C1 segment of cervical spinal cord (tissue), 14 donors: ENCODE results near the gene NAA80.
"Not testable (repeated sequence)": the region's sequence is repeated elsewhere in the genome, so short reads cannot be mapped to it uniquely, and the experiment has no call there.

ENCODE experiments used
- DNase-seq, 14 donors: peaks; one replicate each; lab custom pipeline; 2025; lab: John Stamatoyannopoulos, UW

The NAA80 gene

DNA sequence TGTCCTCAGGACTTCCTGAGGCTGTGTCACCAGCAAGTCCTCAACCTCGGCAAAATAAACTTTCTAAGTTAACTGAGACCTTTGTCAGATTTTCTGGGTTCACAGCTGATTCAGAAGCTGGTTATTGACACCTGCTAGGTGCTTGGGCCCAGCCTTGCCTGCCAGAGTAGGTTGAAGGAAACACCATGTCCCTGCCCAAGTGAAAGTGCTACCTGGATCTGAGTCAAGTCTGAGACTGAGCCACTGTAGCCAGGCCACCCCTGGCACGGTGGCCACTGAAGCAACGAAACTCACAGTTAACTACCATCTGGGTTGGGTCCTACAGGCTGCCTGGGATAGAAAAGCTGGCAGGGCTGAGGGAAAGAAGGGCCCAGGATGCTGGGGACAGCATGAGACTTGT is 15.1 kb upstream of the NAA80 start:
- DNase-seq, result no peak

DNA sequence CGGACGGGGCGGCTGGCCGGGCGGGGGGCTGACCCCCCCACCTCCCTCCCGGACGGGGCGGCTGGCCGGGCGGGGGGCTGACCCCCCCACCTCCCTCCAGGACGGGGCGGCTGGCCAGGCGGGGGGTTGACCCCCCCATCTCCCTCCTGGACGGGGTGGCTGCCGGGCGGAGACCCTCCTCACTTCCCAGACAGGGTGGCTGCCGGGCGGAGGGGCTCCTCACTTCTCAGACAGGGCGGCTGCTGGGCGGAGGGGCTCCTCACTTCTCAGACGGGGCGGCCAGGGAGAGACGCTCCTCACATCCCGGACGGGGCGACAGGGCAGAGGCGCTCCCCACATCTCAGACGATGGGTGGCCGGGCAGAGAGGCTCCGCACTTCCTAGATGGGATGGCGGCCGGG is 12.8 kb upstream of the NAA80 start:
- not testable (repeated sequence) for DNase-seq

DNA sequence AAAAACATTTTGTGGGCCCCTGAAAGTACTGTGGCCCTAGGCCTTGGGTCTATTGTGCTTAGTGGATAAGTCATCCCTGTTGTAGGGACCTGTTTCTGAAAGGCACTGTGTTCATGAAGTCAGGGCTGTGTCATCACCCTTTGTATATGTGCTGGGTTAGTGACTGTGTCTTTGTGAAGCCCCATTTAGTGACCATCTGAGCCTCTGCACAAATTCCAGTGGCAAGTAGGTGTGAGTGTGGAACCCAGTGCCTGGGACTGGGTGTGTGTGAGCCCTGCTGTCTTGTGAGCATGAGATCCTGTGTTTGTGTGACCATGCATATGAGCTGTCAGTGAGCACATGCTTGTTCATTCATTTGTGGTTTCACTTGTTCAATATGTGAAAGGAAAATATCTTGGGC is 5.4 kb upstream of the NAA80 start:
- no peak for DNase-seq

DNA sequence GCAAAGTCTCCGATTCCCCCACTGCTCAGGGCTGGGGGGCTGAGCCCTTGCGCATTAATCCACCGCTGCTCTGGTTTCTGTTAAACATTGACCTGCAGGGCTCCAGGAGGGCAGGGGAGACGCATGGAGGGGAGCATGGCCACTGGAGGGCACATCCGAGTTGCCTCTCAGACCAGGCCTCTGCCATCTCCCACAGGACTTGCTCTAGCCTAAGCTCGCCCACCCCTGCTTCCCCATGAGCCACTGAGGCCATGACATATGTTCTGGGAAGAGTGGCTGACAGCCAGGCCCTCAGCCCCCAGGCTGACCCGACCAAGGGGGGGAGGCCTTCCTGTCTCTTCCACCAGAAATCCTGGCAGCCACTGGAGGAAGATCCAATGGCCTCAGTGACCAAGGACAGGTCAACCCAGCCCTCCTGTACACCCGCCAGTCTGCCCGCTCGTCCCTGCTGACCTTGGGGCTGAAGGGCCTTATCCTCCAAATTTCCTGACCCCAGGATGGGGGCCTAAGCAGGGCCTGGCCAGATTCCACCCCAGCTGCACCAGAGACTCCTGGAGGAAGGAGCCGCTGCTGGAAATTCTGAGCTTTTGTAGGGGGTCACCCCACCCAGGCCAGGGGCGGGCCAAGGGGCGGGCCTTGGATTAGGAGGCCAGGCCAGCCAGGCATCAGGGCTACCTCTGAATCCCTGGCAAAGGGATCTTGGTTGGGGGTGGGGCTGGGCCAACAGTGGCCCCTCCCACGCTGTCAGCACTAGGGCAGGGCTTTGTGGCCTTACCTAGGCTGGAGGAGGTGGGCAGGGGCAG is 4.0 kb upstream of the NAA80 start, which contains the start of gene HYAL1:
TSS of gene HYAL1 (minus strand) at position 562 of the 803 bp plus-strand sequence. CDS start 618 bp downstream, outside the sequence.
- no peak for DNase-seq

DNA sequence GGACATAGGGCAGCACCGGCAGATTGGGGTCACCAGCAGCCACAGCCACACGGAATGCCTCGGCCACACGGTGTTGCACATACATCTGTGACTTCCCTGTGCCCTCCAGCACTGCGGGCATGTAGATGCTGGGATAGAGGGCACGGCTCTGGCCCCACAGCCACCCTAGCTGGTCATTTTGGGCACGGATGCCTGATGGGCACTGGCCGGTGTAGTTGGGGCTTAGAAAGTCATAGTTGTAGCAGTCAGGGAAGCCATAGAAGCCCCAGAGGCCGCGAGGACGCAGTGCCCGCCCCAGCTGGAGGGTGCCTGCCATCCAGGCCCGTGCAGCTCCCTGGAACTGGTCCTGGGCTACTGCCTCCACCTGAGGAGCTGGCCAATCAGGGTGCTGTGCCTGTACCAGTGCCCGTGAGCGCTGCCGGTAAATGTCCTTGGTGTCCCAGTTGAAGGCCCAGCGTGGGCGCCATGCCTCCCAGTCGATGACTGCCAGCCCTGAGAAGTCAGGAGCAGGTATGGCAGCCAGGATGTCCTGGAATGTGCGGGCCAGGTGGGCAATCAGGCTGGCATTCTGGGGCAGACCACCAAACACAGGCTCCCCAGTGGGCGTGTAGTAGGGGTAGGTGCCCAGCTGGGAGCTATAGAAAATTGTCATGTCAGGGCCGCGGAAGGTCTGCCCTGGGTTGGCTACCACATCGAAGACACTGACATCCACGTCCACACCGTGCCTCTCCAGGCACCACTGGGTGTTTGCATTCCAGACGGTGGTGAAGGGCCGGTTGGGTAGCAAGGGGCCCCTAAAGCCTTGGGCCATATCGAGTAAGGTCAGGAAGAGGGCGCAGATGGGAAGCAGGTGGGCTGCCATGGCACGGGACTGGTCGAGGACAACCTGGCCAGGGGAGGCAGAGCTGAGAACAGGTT is 3.1 kb upstream of the NAA80 start:
- DNase-seq, result no peak

DNA sequence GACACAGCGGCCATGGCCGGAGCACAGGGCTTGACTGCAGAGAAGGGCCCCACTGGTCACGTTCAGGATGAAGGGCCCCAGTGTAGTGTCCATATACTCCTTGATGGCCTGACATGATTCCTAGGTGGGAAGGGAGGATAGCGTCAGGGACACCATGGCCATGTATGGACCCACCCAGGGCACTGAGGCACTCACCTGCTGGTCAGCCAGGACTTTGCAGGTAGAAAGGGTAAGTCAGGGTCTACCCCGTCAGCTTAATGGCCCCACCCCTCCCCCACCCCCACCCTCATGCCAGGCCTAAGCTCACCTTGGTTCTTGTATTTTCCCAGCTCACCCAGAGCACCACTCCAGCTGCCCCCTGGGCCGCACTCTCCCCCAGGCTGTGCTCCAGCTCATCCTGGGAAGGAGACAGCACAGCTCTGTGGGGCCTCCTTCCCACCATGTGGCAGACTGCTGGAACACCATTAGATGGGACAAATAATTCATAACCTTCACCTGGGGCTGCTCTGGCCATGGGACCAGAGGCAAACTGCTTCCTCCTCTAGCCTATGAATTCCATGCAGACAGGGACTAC is 1.6 kb upstream of the NAA80 start:
- no peak for DNase-seq

DNA sequence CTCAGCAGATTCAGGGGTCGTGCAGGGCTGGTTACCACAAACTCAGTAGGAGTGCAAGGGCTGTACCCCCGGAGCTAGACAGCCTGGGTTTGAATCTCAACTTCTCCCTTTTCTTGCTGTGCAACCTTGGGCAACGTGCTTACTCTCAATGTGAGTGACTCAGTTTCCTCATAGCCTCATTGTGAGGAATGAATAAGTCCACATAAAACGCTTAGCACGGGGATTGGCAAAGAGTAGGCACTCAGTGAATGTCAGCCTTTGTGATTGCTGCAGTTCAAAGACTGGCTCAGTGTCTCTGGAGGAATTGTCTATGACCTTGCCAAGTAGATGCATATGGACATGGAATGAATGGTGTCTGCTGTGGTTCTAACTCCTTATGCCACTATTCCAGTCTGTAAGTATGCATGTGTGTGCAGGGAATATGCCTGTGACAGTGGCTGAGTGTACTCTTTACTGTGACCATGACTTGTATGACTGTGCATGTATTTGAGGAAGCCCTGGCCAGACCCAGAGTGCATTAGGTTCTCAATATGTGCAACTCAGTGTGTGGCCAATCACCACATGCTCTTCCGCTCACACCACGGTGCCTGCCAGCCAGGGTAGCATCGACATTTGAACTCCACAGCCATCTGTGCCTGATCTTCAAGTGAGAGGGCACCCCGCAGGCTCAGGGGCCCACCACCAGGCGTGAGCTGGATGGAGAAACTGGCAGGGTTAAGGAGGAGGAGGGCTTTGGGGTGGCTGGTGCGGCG is 900 bp upstream of the NAA80 start:
- peak in 11 of 14 donors; percentile 49 to 81 (median 71) for DNase-seq

DNA sequence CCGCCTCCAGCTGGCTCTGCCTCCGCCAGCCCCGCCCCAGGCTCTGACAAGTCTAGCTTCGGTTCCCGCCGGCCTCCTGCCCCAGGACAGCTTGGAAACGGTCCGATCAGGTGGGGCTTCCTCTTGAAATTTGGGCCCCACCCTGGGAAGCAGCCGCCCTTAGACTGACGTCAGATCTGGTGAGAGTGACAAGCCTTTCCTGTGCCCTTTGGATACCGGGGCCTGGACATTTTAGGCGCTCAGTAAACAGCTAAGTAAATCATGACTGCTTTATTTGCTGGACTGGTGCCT is 378 bp upstream of the NAA80 start:
- no peak for DNase-seq

DNA sequence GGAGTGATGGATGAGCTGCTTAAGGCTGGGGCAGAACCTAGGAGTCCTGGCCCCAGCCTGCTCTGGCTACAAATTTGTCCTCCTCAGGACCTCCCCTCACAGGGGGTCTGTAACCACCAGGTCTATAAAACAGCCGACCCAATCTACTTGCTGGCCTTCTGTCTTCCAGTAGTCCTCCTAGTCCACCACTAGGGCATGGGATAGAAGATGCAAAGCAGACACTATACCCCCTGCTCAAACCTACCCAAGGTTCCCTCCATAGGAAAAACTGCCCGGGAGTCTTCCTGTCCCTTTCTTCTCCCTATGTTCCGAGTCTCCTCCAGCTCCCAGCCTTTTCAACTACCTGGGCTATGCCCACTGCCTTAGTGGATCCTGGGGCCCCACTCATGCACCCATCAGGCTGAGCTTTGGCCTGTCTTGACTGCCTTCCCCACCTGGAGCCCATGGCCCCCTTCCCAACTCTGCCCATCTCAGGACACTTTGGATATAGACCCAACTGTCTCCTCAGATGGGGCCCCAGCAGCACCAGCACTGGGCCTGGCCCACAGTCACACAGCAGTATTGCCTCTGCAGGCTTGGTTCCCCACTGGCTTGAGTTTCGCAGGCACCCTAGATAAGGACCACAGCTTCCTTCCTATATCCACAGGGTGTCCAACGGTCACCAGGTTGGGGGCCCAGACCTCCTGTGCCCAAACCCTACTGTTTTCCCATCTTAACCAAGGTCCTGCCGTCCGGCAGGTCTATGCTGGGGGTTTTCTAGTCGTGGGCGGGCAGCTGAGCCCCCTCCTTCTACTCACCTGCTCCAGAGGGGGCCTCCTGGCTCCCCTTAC is 1.1 kb downstream of the NAA80 start:
- DNase-seq, result no peak

DNA sequence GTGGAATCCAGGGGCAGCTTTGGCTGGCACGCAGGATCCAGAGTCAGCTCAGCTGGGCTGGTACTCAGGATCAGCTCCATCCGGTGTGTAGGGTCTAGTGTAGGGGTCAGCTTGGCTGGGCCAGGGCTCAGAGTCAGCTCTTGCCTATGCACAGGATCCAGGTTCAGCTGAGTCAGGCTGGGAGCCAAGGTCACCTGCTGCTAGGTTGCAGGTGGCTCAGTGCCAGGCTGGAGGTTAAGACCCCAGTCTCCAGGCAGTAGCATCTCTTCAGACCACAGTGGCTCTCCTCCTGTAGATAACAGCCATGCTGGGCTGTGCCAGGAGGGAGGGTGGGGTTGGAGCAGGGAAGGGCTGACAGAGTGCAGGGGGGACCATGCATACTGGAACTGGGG is 1.8 kb downstream of the NAA80 start:
- peak in 1 of 14 donors; percentile 10 for DNase-seq

DNA sequence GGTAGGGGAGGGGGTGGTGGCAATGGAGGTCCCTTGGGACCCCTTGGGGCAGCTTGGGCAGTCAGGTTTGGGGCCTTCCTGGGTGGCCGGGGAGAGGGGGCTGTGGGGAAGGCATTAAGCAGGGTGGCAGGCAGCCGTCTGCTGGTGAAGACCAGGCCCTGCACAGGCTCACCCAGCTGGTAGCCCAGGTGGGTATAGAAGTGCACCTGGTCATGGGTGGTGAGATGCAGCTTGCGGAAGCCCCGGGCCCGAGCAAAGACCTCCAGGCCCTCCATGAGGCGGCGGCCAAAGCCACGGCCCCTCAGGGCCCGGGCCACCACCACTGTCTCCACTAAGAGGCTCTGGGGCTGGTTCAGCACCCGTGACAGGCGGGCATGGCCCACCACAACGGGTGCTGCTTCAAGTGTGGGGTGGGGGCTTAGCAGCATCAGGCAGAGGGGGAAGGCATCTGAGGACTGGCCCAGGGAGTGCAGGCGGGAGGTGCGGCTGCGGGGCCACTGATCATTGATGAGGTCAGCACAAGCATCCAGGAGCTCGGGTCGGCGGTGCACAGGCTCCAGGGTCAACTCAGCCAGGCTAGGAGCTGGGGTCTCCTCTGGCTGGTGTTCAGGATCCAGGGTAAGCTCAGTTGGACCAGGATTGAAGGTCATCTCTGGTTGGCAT is 2.4 kb downstream of the NAA80 start:
- no peak for DNase-seq

DNA sequence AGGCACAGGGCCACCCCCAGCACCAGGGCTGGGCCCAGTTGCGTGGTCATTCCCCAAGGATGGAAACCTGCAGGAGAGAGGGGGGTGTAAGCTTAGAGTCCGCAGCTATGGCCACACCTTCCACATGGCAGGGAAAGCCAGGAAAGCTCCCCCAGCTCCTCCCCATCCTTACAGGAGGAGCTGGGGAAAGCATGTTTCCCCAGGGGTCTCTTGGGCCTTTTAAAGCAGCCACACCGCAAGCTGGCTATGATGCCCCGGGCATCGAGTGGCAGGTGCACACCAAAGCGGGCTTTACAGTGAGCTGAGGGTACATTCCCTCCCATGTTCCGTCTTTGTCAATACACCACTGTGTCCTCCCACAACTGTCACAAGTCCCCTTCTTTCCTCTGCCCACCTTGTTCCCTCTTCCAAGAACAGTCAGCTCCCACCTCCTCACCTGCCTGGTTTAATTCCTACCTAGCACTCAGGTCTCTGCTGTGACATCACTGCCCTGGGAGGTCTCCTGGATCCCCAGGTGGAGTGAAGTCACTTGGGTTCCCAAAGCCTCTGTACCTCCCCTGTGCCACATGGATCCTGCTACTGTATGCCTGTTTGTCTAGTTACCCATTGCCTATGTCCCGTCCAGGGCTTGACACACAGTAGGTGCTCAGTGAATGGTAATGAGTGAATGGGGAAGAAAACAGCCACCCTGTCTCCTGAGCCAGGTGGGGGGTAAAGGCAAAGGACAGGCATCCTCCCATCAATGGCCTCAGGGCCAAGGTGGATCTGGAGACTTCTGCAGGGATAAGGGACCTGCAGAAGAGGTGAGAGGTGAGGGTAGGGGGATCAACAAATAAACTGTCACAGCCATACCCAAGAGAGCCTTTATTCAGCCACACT is 3.4 kb downstream of the NAA80 start:
- no peak for DNase-seq

DNA sequence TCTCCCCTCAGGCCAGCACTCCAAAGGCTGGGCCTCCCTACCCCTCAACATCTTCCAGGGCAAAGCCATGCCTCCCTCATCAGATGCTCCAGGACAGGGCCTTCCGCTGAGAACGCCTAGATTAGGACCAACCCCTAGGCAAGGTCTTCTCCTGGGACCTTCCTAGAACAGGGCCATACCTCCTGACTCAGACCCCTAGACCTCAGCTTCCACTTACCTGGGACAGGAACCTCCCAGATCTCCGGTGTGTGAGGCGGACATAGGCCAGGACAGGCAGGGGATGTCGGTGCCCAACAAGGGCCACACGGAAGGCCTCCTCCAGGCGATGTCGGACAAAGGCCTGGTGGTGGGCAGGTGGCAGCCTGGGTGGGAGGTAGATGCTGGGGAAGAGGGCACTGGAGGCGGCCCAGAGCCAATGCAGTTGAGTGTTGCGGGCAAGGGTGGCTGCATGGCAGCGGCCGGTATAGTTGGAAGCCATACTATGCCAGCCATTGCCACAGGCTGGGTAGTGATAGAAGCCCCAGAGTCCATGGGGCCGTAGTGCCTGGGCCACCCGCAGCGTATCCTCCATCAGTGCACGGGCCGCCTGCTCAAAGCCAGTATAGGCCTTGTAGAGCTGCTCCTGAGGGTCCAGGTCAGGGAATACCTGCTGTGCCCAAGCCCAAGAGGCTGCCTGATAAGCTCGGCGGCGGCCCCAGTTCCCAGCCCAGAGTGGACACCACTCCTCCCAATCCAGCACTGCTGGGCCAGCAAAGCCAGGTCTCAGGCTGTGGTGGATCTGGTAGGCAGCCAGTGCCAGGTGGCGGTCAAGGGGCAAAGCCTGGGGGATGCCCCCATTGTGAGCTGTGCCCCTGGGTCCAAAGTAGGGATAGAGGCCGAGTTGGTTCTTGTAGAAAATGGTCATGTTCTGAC is 4.5 kb downstream of the NAA80 start:
- DNase-seq, result no peak

DNA sequence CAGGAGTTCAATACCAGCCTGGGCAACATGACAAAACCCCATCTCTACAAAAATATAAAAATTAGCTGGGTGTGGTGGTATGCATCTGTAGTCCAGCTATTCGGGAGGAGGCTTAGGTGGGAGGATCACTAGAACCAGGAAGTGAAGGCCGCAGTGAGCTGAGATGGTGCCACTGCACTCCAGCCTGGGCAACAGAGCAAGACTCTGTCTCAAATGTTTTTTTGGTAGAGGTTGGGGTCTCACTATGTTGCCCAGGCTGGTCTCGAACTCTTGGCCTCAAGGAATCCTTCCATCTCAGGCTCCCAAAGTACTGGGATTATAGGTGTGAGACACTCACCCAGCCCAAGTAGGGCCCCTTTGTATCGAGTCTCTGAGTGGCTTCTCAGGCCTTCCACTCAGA is 5.1 kb downstream of the NAA80 start:
- DNase-seq, result no peak

DNA sequence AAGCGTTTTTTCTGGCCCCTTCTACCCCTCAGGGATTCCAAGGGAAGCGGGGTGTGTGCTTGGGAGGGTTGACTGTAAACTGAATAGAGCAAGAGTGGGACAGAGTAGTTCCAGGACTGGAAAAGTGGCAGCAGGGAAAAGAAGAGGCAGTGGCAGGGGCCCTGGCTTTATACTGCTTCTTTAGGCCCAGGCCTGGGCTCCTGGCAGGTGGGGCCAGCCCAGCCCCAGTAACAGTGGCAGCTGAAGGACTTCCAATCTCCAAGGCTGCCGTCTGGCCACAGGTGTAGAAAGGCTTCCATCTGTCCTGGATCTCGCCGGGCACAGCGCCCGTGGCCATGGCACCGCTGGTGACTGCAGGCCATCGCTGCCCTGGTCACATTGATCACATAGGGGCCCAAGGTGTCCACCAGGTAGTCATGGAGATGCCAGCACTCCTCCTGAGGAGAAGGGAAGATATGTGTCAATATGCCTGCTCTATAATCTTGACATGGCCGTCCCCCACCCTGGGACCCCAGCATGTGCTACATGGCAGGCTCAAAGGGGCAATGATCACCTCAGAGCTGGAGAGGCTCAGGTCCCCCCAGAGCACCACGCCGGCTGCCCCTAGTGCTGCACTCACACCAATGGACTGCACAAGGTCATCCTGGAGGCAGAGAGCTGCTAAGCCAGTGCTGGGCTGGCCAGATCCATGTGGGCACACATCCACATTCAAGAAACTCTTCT is 6.0 kb downstream of the NAA80 start:
- DNase-seq, result no peak

DNA sequence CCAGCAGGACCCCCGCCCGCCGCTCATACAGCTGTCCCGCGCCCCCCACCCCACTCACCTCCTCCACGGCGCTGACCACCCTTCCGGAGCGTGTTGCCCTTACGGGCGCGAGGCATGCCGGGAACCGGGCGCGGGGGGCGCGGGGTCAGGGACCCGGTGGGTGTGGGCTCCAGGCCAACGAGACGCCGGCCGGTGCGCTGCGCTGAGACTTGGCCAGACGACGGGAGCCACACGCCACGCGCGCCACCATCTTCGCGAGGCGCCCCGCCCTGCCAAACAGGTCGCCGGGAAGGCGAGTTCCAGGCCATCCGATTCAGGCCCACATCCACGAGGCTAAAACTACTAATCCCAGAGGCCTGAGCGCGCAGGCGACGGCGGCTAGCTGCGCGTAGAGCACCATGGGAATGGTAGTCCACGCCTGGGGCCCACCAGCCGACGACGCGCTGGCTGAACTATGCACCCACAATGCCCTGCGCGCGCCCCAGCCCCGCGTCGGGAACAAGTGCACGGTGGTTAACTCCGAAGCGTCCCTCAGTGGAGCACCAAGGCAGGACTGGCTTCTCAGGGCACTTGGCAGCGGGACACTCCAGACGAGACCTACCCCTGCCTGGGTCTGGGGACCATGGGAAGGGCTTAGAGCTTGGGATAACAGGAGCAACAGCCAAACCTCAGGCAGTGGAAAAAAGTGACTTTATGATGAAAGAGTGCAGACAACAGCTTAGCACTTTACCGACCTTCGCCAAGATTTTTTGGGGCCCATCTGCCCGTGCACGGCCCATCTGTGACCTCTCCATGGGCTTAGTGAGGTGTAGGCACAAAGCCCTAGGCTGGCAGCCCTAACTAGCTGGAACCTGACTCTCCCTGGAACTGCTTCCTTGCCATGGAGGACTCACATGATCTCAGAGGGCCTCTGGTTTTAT is 6.8 kb downstream of the NAA80 start, which contains the start of gene IFRD2:
TSS of gene IFRD2 (minus strand) at position 271 of the 920 bp plus-strand sequence. CDS start at position 116, 155 bp downstream.
- peak; percentile 68 to 98 (median 96) for DNase-seq
